ENCODE measurements around the gene ANTKMT. TPM values are rescaled to one million over a fixed set of nuclear protein-coding genes. Genes with fewer than 3 reads are reported as not detected.

Gene ANTKMT
- total and polyA plus RNA-seq, 10 donors = 28.6 to 77.2 (median 38.7) TPM

DNA sequence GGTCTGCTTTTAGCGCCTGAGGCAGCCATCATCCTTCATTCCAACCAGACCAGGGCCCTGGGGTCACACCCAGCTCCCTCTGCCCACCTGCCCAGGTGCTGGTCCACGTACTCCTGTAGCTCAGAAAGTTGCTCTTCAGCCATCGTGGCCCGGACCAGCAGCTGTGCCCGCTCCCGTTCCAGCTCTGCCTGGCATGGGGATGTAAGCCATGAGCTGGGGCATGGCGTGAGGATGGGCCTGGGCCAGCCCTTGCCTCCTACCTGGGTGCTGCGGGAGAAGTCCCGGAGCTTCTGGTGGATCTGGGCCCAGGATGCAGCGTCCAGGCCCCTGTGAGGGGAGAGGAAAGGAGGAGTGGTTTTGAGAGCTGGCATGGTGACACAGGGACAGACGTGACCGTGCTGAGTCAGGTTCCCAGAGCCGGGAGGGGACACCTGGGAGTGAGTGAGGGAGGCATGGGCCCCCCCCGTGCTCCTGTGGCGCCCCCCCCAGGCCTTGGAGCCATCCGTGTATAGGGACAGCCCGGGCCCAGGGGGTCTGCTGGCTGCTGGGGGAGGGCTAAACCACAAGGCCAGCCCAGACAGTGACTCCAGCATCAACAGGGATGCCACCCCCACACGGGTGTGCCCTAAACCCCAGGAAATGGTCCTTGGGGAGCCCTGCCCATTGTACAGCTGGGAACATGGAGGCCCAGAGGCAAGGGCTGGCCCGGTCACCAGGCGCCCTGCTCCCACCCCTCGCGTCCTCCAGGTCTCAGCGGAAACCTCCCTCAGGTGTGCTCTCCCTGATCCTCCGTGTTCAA is 2.1 kb downstream of the ANTKMT start:
- Histone ChIP-seq H3K27ac (peak overlapping the region in 1 of 8 donors; percentile 92), H3K36me3 (peaks cover 0 to 12% (median 0%) of the 10 kb centered on the region in 6 donors), H3K9me3 (no peaks in the 10 kb centered on the region), H3K4me3 (no peak overlapping the region), H3K4me1 (peaks cover 24 to 80% (median 54%) of the 10 kb centered on the region in 6 donors), H3K27me3 (replicated peaks in 1 of 7) (peaks cover 0 to 29% (median 17%) of the 10 kb centered on the region in 7 donors)
- WGBS, 5 donors = 82 to 94% (median 85%) methylated on average over 16 to 24 of the region's 24 CpGs
- no peak for DNase-seq
- intact Hi-C loops (cut with DNase I; ENCODE audit: low total_unique reads) = no loop called here
- TF ChIP-seq POLR2AphosphoS5 (IDR thresholded peaks at IDR 0.05) = peak in 1 of 3 donors; percentile 6
- TF ChIP-seq POLR2A (IDR thresholded peaks at IDR 0.05) = no peak
- no peak for TF ChIP-seq CTCF (IDR thresholded peaks at IDR 0.05 in 8 of 11, conservative IDR thresholded peaks at IDR 0.05 in 3 of 11)

GRCh38 chr16:723695-724094 is 2.7 kb downstream of the ANTKMT start:
- intact Hi-C loops (cut with DNase I; ENCODE audit: low total_unique reads) = no loop called here
- Histone ChIP-seq H3K4me3 (no peak overlapping the region), H3K4me1 (peaks cover 24 to 83% (median 61%) of the 10 kb centered on the region in 6 donors), H3K36me3 (peaks cover 0 to 12% (median 0%) of the 10 kb centered on the region in 6 donors), H3K27me3 (replicated peaks in 1 of 7) (peaks cover 0 to 35% (median 18%) of the 10 kb centered on the region in 7 donors), H3K27ac (no peak overlapping the region), H3K9me3 (no peaks in the 10 kb centered on the region)
- WGBS, 5 donors = 40 to 90% (median 76%) methylated on average over 2 to 9 of the region's 9 CpGs
- no peak for TF ChIP-seq POLR2AphosphoS5 (IDR thresholded peaks at IDR 0.05)
- TF ChIP-seq POLR2A (IDR thresholded peaks at IDR 0.05) = no peak
- no peak for TF ChIP-seq CTCF (IDR thresholded peaks at IDR 0.05 in 8 of 11, conservative IDR thresholded peaks at IDR 0.05 in 3 of 11)
- DNase-seq = no peak

GRCh38 chr16:724188-725040 is 3.5 kb downstream of the ANTKMT start:
- DNase-seq = no peak
- peaks cover 0 to 42% (median 18%) of the 10 kb centered on the region in 7 donors for H3K27me3 ChIP-seq (replicated peaks in 1 of 7)
- intact Hi-C loops (cut with DNase I; ENCODE audit: low total_unique reads) = no loop called here
- TF ChIP-seq POLR2AphosphoS5 (IDR thresholded peaks at IDR 0.05) = peak in 1 of 3 donors; percentile 39
- TF ChIP-seq CTCF (IDR thresholded peaks at IDR 0.05 in 8 of 11, conservative IDR thresholded peaks at IDR 0.05 in 3 of 11) = no peak
- WGBS, 5 donors = 72 to 91% (median 77%) methylated on average over 6 to 29 of the region's 29 CpGs
- H3K9me3 ChIP-seq = no peaks in the 10 kb centered on the region
- no peak overlapping the region for H3K27ac ChIP-seq
- H3K4me1 ChIP-seq = peaks cover 22 to 85% (median 64%) of the 10 kb centered on the region in 6 donors
- no peak overlapping the region for H3K4me3 ChIP-seq
- H3K36me3 ChIP-seq = peaks cover 0 to 16% (median 0%) of the 10 kb centered on the region in 6 donors

DNA sequence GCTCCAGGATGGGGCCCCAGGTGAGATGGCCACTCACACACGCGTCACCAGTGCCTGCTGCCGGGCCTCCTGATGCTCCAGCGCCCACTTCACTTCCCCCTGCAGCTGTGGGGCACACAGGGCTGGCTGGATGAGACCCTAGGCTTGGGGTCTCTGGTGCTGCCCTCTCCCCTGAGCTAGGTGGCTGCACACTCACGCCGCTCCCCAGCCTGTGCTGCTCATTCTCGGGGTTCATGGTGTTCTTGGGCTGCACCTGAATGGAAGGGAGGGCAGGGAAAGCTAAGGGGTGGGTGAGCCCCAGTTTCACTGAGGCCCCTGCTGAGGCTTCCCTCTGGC is 4.1 kb downstream of the ANTKMT start:
- Histone ChIP-seq H3K36me3 (peaks cover 0 to 22% (median 0%) of the 10 kb centered on the region in 6 donors), H3K27me3 (replicated peaks in 1 of 7) (peaks cover 0 to 42% (median 18%) of the 10 kb centered on the region in 7 donors), H3K4me1 (peaks cover 17 to 79% (median 59%) of the 10 kb centered on the region in 6 donors), H3K9me3 (no peaks in the 10 kb centered on the region), H3K27ac (no peak overlapping the region), H3K4me3 (no peak overlapping the region)
- no peak for TF ChIP-seq POLR2AphosphoS5 (IDR thresholded peaks at IDR 0.05)
- no peak for TF ChIP-seq POLR2A (IDR thresholded peaks at IDR 0.05)
- no peak for TF ChIP-seq CTCF (IDR thresholded peaks at IDR 0.05 in 8 of 11, conservative IDR thresholded peaks at IDR 0.05 in 3 of 11)
- WGBS, 5 donors = 32 to 81% (median 72%) methylated on average over 2 to 7 of the region's 7 CpGs
- intact Hi-C loops (cut with DNase I; ENCODE audit: low total_unique reads) = no loop called here
- DNase-seq = no peak
